Measurements from ENCODE around the gene AMH. TPM values are rescaled to one million over a fixed set of nuclear protein-coding genes. Genes with fewer than 3 reads are reported as not detected.

The AMH gene
- total RNA-seq, 6 experiments from 2014 or later, result 0.24 to 1.2 (median 0.59) TPM

- no peak for TF ChIP-seq CTCF (IDR thresholded peaks at IDR 0.05)
- TF ChIP-seq POLR2A (IDR thresholded peaks at IDR 0.05), result no peak
- WGBS (ENCODE audit: insufficient coverage, low coverage, low lambda C conversion rate, missing lambda C conversion rate), result 0% methylated on average over 1 of the region's 30 CpGs
- Histone ChIP-seq H3K9me3 (no peaks in the 10 kb centered on the region), H3K4me3 (peak overlapping the region; percentile 96 to 100 (median 98)), H3K27me3 (no peaks in the 10 kb centered on the region), H3K4me1 (peaks cover 0 to 49% (median 8%) of the 10 kb centered on the region in 4 donors), H3K27ac (peak overlapping the region; percentile 96 to 99 (median 97)), H3K36me3 (peaks cover 0 to 18% (median 5%) of the 10 kb centered on the region in 4 donors)
- DNase-seq, result peak; percentile 72 to 79 (median 77)
- ATAC-seq, result peak; percentile 2 to 27 (median 15)
- intact Hi-C loops (cut with DNase I), result loop anchor here (5.0 kb wide), 2 partner anchors 33 to 108 kb away; partner anchors contain the start of genes PLEKHJ1 (in 2 of the 2), SF3A2 (in 2 of the 2) and DOT1L (in 1 of the 2)
Measured at GRCh38 chr19:2270157-2270422, 21.0 kb downstream of the AMH start.

- Histone ChIP-seq H3K4me1 (peaks cover 0 to 49% (median 8%) of the 10 kb centered on the region in 4 donors), H3K9me3 (no peaks in the 10 kb centered on the region), H3K27me3 (no peaks in the 10 kb centered on the region), H3K36me3 (peaks cover 0 to 18% (median 5%) of the 10 kb centered on the region in 4 donors), H3K27ac (peak overlapping the region; percentile 96 to 99 (median 97)), H3K4me3 (peak overlapping the region; percentile 96 to 100 (median 98))
- peak; percentile 27 to 39 (median 33) for ATAC-seq
- intact Hi-C loops (cut with DNase I), result loop anchor here (5.0 kb wide), 2 partner anchors 33 to 108 kb away; partner anchors contain the start of genes PLEKHJ1 (in 2 of the 2), SF3A2 (in 2 of the 2) and DOT1L (in 1 of the 2)
- TF ChIP-seq POLR2A (IDR thresholded peaks at IDR 0.05) (peak; percentile 60), CTCF (IDR thresholded peaks at IDR 0.05) (no peak)
- 0% methylated on average over 20 of the region's 88 CpGs for WGBS (ENCODE audit: insufficient coverage, low coverage, low lambda C conversion rate, missing lambda C conversion rate)
- peak; percentile 87 to 91 (median 88) for DNase-seq
Measured at GRCh38 chr19:2270423-2271233, 21.5 kb downstream of the AMH start.

GRCh38 chr19:2271234-2272103 is 22.3 kb downstream of the AMH start:
- intact Hi-C loops (cut with DNase I), result loop anchor here (5.0 kb wide), 2 partner anchors 34 to 109 kb away; partner anchors contain the start of genes PLEKHJ1 (in 2 of the 2), SF3A2 (in 2 of the 2) and DOT1L (in 1 of the 2)
- H3K27ac ChIP-seq, result peak overlapping the region; percentile 96 to 99 (median 97)
- ATAC-seq, result no peak
- 16% methylated on average over 22 of the region's 43 CpGs for WGBS (ENCODE audit: insufficient coverage, low coverage, low lambda C conversion rate, missing lambda C conversion rate)
- H3K4me3 ChIP-seq, result peak overlapping the region; percentile 96 to 100 (median 98)
- peak in 2 of 3 donors; percentile 54 to 64 for DNase-seq
- peaks cover 0 to 18% (median 5%) of the 10 kb centered on the region in 4 donors for H3K36me3 ChIP-seq
- peaks cover 0 to 49% (median 8%) of the 10 kb centered on the region in 4 donors for H3K4me1 ChIP-seq
- no peaks in the 10 kb centered on the region for H3K9me3 ChIP-seq
- TF ChIP-seq CTCF (IDR thresholded peaks at IDR 0.05), result no peak
- no peak for TF ChIP-seq POLR2A (IDR thresholded peaks at IDR 0.05)
- H3K27me3 ChIP-seq, result no peaks in the 10 kb centered on the region

All from right lobe of liver (tissue), 6 donors.